ENCODE data around the gene TMPRSS13.

DNA sequence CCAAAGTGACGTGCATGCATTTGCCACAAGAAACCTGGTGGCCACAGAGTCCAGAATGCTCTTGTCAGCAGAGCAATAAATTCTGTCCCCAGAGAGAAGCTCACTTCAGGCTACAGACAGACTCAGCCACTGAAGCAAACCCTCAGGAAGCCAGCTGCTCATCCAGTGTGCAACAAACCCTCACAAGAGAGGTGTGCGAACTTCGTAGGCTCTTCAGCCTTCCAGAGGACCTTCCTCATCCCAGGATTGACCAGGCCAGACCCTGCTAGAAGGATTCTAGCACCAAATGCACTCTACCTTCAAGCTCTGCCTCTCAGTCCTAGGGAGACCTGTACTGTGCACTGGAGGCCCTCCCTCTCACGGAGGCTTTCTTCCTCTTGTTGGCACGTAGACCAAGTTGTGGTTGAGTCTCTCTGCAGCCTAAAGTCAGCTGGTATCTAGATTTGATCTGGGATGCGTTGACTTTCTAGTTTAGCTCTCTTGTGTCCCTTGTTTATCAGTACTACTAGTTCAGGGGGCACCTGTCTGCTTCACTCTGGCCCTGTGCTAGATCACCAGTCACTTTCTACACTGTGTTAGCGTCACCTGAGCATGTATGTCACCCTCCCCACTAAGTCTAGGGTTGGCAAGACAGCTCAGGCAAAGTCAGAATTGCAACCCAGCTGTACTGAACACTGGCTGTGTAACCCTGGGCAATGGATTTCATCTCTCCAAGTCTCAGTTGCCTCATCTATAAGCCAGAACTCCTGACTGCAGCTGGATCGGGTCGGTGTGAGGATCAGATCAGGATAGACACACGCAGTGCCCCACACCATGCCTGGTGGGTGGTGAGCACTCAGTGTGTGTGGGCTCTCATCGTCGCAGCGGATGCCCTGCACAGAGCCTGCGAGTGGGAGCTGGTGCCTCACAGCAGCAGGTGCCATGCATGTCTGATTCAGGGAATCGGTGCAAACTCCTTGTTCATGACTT, 22.1 kb upstream of the TMPRSS13 start:
- TF ChIP-seq TAF1 (IDR thresholded peaks at IDR 0.05; ENCODE audit: low read depth), result no peak
- no peak for TF ChIP-seq CTCF (IDR thresholded peaks at IDR 0.05; ENCODE audit: poor library complexity, severe bottlenecking)
- no peak for TF ChIP-seq EZH2 (IDR thresholded peaks at IDR 0.05; ENCODE audit: borderline replicate concordance, insufficient read depth, low read length, poor library complexity, severe bottlenecking)
- TF ChIP-seq REST (IDR thresholded peaks at IDR 0.05; ENCODE audit: borderline replicate concordance), result no peak
- TF ChIP-seq RAD21 (conservative IDR thresholded peaks at IDR 0.05), result no peak
- no peak for TF ChIP-seq POLR2AphosphoS5 (IDR thresholded peaks at IDR 0.05)
- no peak for TF ChIP-seq SMC3 (conservative IDR thresholded peaks at IDR 0.05; ENCODE audit: poor library complexity)
- no peak for TF ChIP-seq EP300 (conservative IDR thresholded peaks at IDR 0.05; ENCODE audit: poor library complexity, severe bottlenecking)

All from neural cell (in vitro differentiated cells).